Measurements from ENCODE around the gene ALKBH2.

The ALKBH2 gene

GRCh38 chr12:109116611-109116949, 23.3 kb upstream of the ALKBH2 start:
- TF ChIP-seq TCF12 (IDR thresholded peaks at IDR 0.05; ENCODE audit: low read depth) (no peak), NFIC (IDR thresholded peaks at IDR 0.05) (no peak), EP300 (IDR thresholded peaks at IDR 0.05; ENCODE audit: borderline replicate concordance) (no peak), RAD21 (IDR thresholded peaks at IDR 0.05; ENCODE audit: low read depth) (no peak), YY1 (IDR thresholded peaks at IDR 0.05; ENCODE audit: low read depth) (no peak), ZBTB7A (IDR thresholded peaks at IDR 0.05; ENCODE audit: low read depth) (no peak), FOXM1 (IDR thresholded peaks at IDR 0.05; ENCODE audit: borderline replicate concordance, low read depth) (no peak), MAX (IDR thresholded peaks at IDR 0.05) (no peak), CEBPB (IDR thresholded peaks at IDR 0.05) (no peak), TEAD4 (IDR thresholded peaks at IDR 0.05) (no peak), CREB1 (IDR thresholded peaks at IDR 0.05; ENCODE audit: low read depth) (no peak), TAF1 (IDR thresholded peaks at IDR 0.05; ENCODE audit: low read depth) (no peak), EGR1 (IDR thresholded peaks at IDR 0.05) (no peak)
- TF ChIP-seq, protein P1, sequence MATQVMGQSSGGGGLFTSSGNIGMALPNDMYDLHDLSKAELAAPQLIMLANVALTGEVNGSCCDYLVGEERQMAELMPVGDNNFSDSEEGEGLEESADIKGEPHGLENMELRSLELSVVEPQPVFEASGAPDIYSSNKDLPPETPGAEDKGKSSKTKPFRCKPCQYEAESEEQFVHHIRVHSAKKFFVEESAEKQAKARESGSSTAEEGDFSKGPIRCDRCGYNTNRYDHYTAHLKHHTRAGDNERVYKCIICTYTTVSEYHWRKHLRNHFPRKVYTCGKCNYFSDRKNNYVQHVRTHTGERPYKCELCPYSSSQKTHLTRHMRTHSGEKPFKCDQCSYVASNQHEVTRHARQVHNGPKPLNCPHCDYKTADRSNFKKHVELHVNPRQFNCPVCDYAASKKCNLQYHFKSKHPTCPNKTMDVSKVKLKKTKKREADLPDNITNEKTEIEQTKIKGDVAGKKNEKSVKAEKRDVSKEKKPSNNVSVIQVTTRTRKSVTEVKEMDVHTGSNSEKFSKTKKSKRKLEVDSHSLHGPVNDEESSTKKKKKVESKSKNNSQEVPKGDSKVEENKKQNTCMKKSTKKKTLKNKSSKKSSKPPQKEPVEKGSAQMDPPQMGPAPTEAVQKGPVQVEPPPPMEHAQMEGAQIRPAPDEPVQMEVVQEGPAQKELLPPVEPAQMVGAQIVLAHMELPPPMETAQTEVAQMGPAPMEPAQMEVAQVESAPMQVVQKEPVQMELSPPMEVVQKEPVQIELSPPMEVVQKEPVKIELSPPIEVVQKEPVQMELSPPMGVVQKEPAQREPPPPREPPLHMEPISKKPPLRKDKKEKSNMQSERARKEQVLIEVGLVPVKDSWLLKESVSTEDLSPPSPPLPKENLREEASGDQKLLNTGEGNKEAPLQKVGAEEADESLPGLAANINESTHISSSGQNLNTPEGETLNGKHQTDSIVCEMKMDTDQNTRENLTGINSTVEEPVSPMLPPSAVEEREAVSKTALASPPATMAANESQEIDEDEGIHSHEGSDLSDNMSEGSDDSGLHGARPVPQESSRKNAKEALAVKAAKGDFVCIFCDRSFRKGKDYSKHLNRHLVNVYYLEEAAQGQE (IDR thresholded peaks at IDR 0.05; ENCODE audit: low read depth), result no peak

DNA sequence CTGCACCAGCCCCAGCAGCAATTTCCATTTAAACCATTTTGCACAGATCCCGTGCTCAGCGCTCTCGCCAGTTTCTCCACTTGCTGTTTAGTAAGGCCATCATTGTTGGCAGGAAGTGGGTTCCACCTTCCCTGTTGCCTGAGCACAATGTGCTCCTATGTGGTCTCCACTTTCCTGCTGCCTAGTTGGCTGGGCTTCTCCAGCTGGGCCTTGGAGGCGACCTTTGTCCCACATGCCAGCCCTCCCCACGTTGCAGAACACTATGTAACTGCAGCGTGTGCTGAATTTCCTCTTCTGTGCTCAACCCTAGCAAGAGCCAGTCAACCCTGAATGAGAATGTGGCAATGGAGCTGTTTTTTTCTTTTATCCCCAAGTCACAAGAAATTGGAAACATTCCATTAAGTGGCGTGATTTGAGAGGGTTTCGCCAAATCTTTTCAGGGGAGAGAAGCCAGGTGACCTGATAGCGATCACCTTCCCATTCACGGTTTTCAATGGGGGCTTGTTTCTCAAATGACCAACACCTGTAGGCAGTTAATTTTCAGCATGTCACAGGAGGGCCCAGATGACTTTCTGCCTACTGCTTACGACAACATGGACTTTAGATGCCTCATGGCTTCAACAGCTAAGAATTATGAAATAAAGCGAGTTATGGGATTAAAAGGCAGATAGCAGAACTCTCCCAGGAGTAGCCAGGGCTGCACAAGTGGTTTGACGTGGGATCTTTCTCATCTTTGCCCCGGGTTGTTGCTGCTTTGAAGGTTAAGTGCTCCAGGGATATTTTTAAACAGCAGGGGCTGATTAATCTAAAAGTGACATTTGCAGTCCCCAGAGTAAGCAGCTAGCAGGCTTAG, 22.7 kb upstream of the ALKBH2 start, which contains the start of gene ACACB:
TSS of gene ACACB (plus strand) at position 830 of the 853 bp plus-strand sequence. CDS start 22,819 bp downstream, outside the sequence.
- TF ChIP-seq TCF12 (IDR thresholded peaks at IDR 0.05; ENCODE audit: low read depth) (no peak), TAF1 (IDR thresholded peaks at IDR 0.05; ENCODE audit: low read depth) (no peak), FOXM1 (IDR thresholded peaks at IDR 0.05; ENCODE audit: borderline replicate concordance, low read depth) (no peak), ZBTB7A (IDR thresholded peaks at IDR 0.05; ENCODE audit: low read depth) (no peak), YY1 (IDR thresholded peaks at IDR 0.05; ENCODE audit: low read depth) (no peak), CREB1 (IDR thresholded peaks at IDR 0.05; ENCODE audit: low read depth) (no peak), NFIC (IDR thresholded peaks at IDR 0.05) (no peak), CEBPB (IDR thresholded peaks at IDR 0.05) (no peak), EP300 (IDR thresholded peaks at IDR 0.05; ENCODE audit: borderline replicate concordance) (no peak), RAD21 (IDR thresholded peaks at IDR 0.05; ENCODE audit: low read depth) (no peak), TEAD4 (IDR thresholded peaks at IDR 0.05) (no peak)
- TF ChIP-seq, protein P2, sequence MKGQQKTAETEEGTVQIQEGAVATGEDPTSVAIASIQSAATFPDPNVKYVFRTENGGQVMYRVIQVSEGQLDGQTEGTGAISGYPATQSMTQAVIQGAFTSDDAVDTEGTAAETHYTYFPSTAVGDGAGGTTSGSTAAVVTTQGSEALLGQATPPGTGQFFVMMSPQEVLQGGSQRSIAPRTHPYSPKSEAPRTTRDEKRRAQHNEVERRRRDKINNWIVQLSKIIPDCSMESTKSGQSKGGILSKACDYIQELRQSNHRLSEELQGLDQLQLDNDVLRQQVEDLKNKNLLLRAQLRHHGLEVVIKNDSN (IDR thresholded peaks at IDR 0.05), result no peak
- TF ChIP-seq, protein P1 (IDR thresholded peaks at IDR 0.05; ENCODE audit: low read depth), result no peak

DNA sequence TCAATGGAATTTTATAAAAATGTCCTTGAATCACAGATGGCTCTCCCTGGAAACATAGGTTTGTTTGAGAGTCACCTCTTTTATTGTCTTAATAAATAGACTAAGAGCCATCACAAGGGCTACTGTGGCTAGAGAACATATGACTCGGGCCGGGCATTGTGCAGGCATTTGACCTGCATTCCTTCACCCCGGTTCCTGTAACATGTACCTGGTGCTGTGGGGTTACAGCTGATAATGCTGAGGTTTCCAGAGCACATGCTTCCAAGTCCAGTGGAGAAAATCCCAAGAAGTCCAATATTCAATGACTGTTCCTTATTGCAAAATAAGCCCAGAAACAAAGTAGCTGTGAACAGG, 22.1 kb upstream of the ALKBH2 start:
- TF ChIP-seq EP300 (IDR thresholded peaks at IDR 0.05; ENCODE audit: borderline replicate concordance), result no peak
- TF ChIP-seq CEBPB (IDR thresholded peaks at IDR 0.05), result no peak

- TF ChIP-seq TCF12 (IDR thresholded peaks at IDR 0.05; ENCODE audit: low read depth), result no peak
- TF ChIP-seq, protein P2 (IDR thresholded peaks at IDR 0.05), result no peak
- no peak for TF ChIP-seq YY1 (IDR thresholded peaks at IDR 0.05; ENCODE audit: low read depth)
- TF ChIP-seq ZBTB7A (IDR thresholded peaks at IDR 0.05; ENCODE audit: low read depth), result no peak
- no peak for TF ChIP-seq CEBPB (IDR thresholded peaks at IDR 0.05)
These were observed 21.4 kb upstream of the ALKBH2 start for GRCh38 chr12:109114644-109115043.

DNA sequence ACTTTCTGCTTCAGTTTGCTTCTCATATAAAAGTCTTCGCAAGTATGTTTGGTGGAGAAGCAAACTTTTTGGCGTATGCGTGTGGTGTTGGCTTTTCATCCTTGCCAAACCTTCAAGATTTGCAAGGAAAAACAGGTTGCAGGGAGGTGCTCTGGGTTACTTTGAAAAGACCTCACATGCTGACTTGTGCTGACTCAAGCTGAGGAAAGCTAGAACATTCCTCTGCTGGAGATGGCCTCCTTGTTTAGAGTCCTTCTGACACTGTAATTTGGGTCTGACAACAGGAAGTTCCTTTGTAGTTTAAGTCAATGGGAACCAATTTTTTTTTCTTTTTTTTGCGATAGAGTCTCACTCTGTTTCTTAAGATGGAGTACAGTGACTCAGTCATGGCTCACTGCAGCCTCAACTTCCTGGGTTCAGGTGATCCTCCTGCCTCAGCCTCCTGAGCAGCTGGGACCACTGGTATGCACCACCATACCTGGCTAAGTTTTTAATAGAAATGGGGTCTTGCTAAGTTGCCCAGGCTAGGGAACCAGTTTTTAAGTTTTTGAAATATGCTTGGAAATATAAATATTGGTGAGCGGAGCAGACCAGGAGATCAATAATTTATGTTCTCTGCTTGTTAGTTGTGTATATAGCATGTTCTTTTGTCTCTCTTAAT, 20.5 kb upstream of the ALKBH2 start:
- TF ChIP-seq, protein P2 (IDR thresholded peaks at IDR 0.05), result no peak
- TF ChIP-seq RAD21 (IDR thresholded peaks at IDR 0.05; ENCODE audit: low read depth), result no peak
- TF ChIP-seq TAF1 (IDR thresholded peaks at IDR 0.05; ENCODE audit: low read depth), result no peak
- no peak for TF ChIP-seq TEAD4 (IDR thresholded peaks at IDR 0.05)
- no peak for TF ChIP-seq ZBTB7A (IDR thresholded peaks at IDR 0.05; ENCODE audit: low read depth)
- no peak for TF ChIP-seq YY1 (IDR thresholded peaks at IDR 0.05; ENCODE audit: low read depth)
- TF ChIP-seq CEBPB (IDR thresholded peaks at IDR 0.05), result no peak
- no peak for TF ChIP-seq EP300 (IDR thresholded peaks at IDR 0.05; ENCODE audit: borderline replicate concordance)
- TF ChIP-seq CREB1 (IDR thresholded peaks at IDR 0.05; ENCODE audit: low read depth), result no peak
- no peak for TF ChIP-seq MAX (IDR thresholded peaks at IDR 0.05)
- TF ChIP-seq NFIC (IDR thresholded peaks at IDR 0.05), result no peak
- TF ChIP-seq, protein P1 (IDR thresholded peaks at IDR 0.05; ENCODE audit: low read depth), result no peak
- no peak for TF ChIP-seq EGR1 (IDR thresholded peaks at IDR 0.05)
- TF ChIP-seq TCF12 (IDR thresholded peaks at IDR 0.05; ENCODE audit: low read depth), result no peak
- no peak for TF ChIP-seq FOXM1 (IDR thresholded peaks at IDR 0.05; ENCODE audit: borderline replicate concordance, low read depth)
